NCI-H187 treated with DMSO at 0.1 percent for 48 hours (cell line): ENCODE data around the gene CYP2D6.
"Not testable (repeated sequence)": the region's sequence is repeated elsewhere in the genome, so short reads cannot be mapped to it uniquely, and the experiment has no call there.

ENCODE experiments used
- DNase-seq: peaks from one replicate; lab custom pipeline; 2025; lab: John Stamatoyannopoulos, UW

CYP2D6 gene

GRCh38 chr22:42158456-42159132 lies 28.0 kb upstream of the CYP2D6 start:
- DNase-seq, result no peak

- DNase-seq, result no peak
These were observed 26.0 kb upstream of the CYP2D6 start for GRCh38 chr22:42156598-42156997.

GRCh38 chr22:42156121-42156520 lies 25.5 kb upstream of the CYP2D6 start:
- no peak for DNase-seq

GRCh38 chr22:42155053-42155543 lies 24.5 kb upstream of the CYP2D6 start:
- no peak for DNase-seq

GRCh38 chr22:42154293-42155052 lies 23.9 kb upstream of the CYP2D6 start:
- no peak for DNase-seq

GRCh38 chr22:42152661-42153270 lies 22.2 kb upstream of the CYP2D6 start:
- DNase-seq, result no peak

GRCh38 chr22:42151924-42152635 lies 21.5 kb upstream of the CYP2D6 start:
- DNase-seq, result no peak

- DNase-seq, result no peak
These were observed 20.3 kb upstream of the CYP2D6 start for GRCh38 chr22:42150727-42151590.

- not testable (repeated sequence) for DNase-seq
These were observed 19.2 kb upstream of the CYP2D6 start for GRCh38 chr22:42149798-42150197.

- no peak for DNase-seq
These were observed 14.6 kb upstream of the CYP2D6 start for GRCh38 chr22:42145175-42145574.

- DNase-seq, result not testable (repeated sequence)
These were observed 13.5 kb upstream of the CYP2D6 start for GRCh38 chr22:42143859-42144822.

- no peak for DNase-seq
These were observed 12.3 kb upstream of the CYP2D6 start for GRCh38 chr22:42142771-42143461.

GRCh38 chr22:42141307-42142057 lies 10.9 kb upstream of the CYP2D6 start:
- not testable (repeated sequence) for DNase-seq

- DNase-seq, result not testable (repeated sequence)
These were observed 9.5 kb upstream of the CYP2D6 start for GRCh38 chr22:42140153-42140552.

- DNase-seq, result not testable (repeated sequence)
These were observed 8.9 kb upstream of the CYP2D6 start for GRCh38 chr22:42139508-42139907.

- DNase-seq, result no peak
These were observed 8.4 kb upstream of the CYP2D6 start for GRCh38 chr22:42138972-42139371.

GRCh38 chr22:42138122-42138770 lies 7.6 kb upstream of the CYP2D6 start:
- no peak for DNase-seq

GRCh38 chr22:42135688-42136087 lies 5.1 kb upstream of the CYP2D6 start:
- not testable (repeated sequence) for DNase-seq
